ENCODE results near the gene MAP3K7. TPM values are rescaled to one million over a fixed set of nuclear protein-coding genes. Genes with fewer than 3 reads are reported as not detected.

MAP3K7 gene
- total and polyA plus RNA-seq, 2 of the 13 experiments (the other 11 are each of a cell fraction or from before 2014, with no cell fraction given), result 24.1 to 24.4 TPM

GRCh38 chr6:90478789-90479602, 107.9 kb downstream of the MAP3K7 start (continued):
- TF ChIP-seq, protein P1, sequence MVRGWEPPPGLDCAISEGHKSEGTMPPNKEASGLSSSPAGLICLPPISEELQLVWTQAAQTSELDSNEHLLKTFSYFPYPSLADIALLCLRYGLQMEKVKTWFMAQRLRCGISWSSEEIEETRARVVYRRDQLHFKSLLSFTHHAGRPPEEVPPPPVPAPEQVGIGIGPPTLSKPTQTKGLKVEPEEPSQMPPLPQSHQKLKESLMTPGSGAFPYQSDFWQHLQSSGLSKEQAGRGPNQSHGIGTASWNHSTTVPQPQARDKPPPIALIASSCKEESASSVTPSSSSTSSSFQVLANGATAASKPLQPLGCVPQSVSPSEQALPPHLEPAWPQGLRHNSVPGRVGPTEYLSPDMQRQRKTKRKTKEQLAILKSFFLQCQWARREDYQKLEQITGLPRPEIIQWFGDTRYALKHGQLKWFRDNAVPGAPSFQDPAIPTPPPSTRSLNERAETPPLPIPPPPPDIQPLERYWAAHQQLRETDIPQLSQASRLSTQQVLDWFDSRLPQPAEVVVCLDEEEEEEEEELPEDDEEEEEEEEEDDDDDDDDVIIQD (CRISPR knock-in tag; IDR thresholded peaks at IDR 0.05; ENCODE audit: low read depth), result peak; percentile 34; the same call in 1 of the 2 replicates
- no peak for TF ChIP-seq ZNF432 (CRISPR knock-in tag; IDR thresholded peaks at IDR 0.05; ENCODE audit: borderline replicate concordance)
- TF ChIP-seq ELF3 (CRISPR knock-in tag; IDR thresholded peaks at IDR 0.05), result peak; percentile 62; the same call in 1 of the 2 replicates
- TF ChIP-seq ZNF7 (CRISPR knock-in tag; IDR thresholded peaks at IDR 0.05), result peak; percentile 75
- peak; percentile 81 for TF ChIP-seq JUND (CRISPR knock-in tag; IDR thresholded peaks at IDR 0.05)
- 0 out of 2 replicates have a peak, but pooled peaks have one; percentile 33 for TF ChIP-seq FOXA3 (CRISPR knock-in tag; IDR thresholded peaks at IDR 0.05)
- TF ChIP-seq FOSL1 (CRISPR knock-in tag; IDR thresholded peaks at IDR 0.05; ENCODE audit: borderline replicate concordance), result peak; percentile 61
- TF ChIP-seq ETS1 (CRISPR knock-in tag; IDR thresholded peaks at IDR 0.05), result no peak
- TF ChIP-seq CREB1 (IDR thresholded peaks at IDR 0.05), result peak; percentile 54; the same call in 1 of the 2 replicates
- TF ChIP-seq CREB1 (CRISPR knock-in tag; IDR thresholded peaks at IDR 0.05), result no peak
- peak; percentile 53; the same call in 1 of the 2 replicates for TF ChIP-seq IKZF5 (CRISPR knock-in tag; IDR thresholded peaks at IDR 0.05)
- TF ChIP-seq, protein P2, sequence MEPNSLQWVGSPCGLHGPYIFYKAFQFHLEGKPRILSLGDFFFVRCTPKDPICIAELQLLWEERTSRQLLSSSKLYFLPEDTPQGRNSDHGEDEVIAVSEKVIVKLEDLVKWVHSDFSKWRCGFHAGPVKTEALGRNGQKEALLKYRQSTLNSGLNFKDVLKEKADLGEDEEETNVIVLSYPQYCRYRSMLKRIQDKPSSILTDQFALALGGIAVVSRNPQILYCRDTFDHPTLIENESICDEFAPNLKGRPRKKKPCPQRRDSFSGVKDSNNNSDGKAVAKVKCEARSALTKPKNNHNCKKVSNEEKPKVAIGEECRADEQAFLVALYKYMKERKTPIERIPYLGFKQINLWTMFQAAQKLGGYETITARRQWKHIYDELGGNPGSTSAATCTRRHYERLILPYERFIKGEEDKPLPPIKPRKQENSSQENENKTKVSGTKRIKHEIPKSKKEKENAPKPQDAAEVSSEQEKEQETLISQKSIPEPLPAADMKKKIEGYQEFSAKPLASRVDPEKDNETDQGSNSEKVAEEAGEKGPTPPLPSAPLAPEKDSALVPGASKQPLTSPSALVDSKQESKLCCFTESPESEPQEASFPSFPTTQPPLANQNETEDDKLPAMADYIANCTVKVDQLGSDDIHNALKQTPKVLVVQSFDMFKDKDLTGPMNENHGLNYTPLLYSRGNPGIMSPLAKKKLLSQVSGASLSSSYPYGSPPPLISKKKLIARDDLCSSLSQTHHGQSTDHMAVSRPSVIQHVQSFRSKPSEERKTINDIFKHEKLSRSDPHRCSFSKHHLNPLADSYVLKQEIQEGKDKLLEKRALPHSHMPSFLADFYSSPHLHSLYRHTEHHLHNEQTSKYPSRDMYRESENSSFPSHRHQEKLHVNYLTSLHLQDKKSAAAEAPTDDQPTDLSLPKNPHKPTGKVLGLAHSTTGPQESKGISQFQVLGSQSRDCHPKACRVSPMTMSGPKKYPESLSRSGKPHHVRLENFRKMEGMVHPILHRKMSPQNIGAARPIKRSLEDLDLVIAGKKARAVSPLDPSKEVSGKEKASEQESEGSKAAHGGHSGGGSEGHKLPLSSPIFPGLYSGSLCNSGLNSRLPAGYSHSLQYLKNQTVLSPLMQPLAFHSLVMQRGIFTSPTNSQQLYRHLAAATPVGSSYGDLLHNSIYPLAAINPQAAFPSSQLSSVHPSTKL (CRISPR knock-in tag; IDR thresholded peaks at IDR 0.05), result peak; percentile 43
- TF ChIP-seq SMAD3 (CRISPR knock-in tag; IDR thresholded peaks at IDR 0.05), result 0 out of 2 replicates have a peak, but pooled peaks have one; percentile 35
- TF ChIP-seq TBX2 (CRISPR knock-in tag; IDR thresholded peaks at IDR 0.05; ENCODE audit: borderline replicate concordance), result peak; percentile 24; the same call in 1 of the 2 replicates
- TF ChIP-seq CEBPB (IDR thresholded peaks at IDR 0.05; ENCODE audit: borderline replicate concordance, low read depth, low read length), result peak; percentile 17; the same call in 1 of the 2 replicates
- peak; percentile 37; the same call in 1 of the 2 replicates for TF ChIP-seq ZNF331 (CRISPR knock-in tag; IDR thresholded peaks at IDR 0.05)
- peak; percentile 64 for TF ChIP-seq XRCC5 (optimal IDR thresholded peaks at IDR 0.05; ENCODE audit: low read length)
- TF ChIP-seq, protein P3, sequence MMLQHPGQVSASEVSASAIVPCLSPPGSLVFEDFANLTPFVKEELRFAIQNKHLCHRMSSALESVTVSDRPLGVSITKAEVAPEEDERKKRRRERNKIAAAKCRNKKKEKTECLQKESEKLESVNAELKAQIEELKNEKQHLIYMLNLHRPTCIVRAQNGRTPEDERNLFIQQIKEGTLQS (CRISPR knock-in tag; IDR thresholded peaks at IDR 0.05), result peak; percentile 72
